Mucosa of stomach (tissue), 1 donor: ENCODE measurements around the gene SCAMP4.

Source experiments
- H3K27me3 ChIP-seq: one replicate; pipeline ENCODE4 v1.7.0; 2013; ENCODE audit warnings: mild to moderate bottlenecking, low read length; ENCODE audit not compliant: control insufficient read depth, insufficient read depth
- H3K36me3 ChIP-seq: one replicate; pipeline ENCODE4 v1.7.0; 2013; ENCODE audit warnings: low read length; ENCODE audit not compliant: control insufficient read depth, insufficient read depth
- H3K4me1 ChIP-seq: one replicate; pipeline ENCODE4 v1.7.0; 2013; ENCODE audit warnings: mild to moderate bottlenecking, low read length; ENCODE audit not compliant: control insufficient read depth, insufficient read depth
- H3K4me3 ChIP-seq: one replicate; pipeline ENCODE4 v1.7.0; 2013; ENCODE audit warnings: low read length
- H3K9ac ChIP-seq: one replicate; pipeline ENCODE4 v1.7.0; 2013; ENCODE audit warnings: mild to moderate bottlenecking, low read length, moderate library complexity
- H3K9me3 ChIP-seq: one replicate; pipeline ENCODE4 v1.7.0; 2013; ENCODE audit warnings: mild to moderate bottlenecking, low read length, moderate library complexity; ENCODE audit not compliant: control insufficient read depth
- donor health status: Pancreatic carcinoma.

SCAMP4 gene

DNA sequence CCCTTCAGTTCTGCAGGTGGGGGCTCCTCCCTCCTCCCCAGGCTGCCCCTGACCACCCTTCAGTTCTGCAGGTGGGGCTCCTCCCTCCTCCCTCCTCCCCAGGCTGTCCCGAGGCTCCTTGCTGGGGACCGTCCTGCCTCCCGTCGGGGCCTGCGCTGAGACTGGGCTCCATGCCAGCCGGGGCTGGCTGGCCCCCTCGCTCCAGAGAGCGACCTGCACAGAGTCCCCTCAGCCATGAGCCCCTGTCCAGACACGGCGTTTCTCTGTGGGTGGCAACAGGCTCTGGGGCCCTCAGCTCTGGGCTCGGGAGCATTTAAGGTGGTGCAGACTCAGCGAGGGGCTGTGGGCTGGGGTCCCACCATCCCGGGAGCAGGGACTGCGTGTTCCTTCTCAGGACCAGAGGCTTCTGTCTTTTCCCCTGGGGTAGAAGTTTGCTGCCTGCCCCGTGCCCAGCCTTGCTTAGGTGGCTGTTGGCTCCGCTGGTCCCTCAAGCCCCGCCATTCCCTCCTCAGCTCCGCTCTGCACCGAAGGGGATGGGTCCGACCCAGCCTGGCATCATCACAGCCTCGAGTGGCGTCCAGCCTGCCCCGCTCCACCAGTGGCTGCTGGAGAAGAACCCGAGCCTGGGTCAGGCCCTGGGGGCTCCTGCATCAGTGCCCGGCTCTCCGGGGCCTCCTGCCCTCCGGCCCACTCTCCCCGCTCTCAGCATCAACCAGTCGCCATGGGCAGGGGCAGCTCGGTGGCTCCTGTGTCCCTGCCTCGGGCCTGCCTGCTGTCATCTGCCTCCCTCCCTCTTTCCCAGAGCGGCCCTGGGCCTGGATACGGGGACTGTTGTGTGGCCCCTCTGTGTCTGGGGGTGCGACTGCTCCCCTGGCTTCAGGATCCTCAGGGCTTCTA is 63.3 kb downstream of the SCAMP4 start:
- H3K9me3 ChIP-seq = no peaks in the 10 kb centered on the region
- no peaks in the 10 kb centered on the region for H3K4me1 ChIP-seq
- no peak overlapping the region for H3K9ac ChIP-seq
- no peaks in the 10 kb centered on the region for H3K27me3 ChIP-seq
- H3K36me3 ChIP-seq = no peaks in the 10 kb centered on the region
- H3K4me3 ChIP-seq = no peak overlapping the region

DNA sequence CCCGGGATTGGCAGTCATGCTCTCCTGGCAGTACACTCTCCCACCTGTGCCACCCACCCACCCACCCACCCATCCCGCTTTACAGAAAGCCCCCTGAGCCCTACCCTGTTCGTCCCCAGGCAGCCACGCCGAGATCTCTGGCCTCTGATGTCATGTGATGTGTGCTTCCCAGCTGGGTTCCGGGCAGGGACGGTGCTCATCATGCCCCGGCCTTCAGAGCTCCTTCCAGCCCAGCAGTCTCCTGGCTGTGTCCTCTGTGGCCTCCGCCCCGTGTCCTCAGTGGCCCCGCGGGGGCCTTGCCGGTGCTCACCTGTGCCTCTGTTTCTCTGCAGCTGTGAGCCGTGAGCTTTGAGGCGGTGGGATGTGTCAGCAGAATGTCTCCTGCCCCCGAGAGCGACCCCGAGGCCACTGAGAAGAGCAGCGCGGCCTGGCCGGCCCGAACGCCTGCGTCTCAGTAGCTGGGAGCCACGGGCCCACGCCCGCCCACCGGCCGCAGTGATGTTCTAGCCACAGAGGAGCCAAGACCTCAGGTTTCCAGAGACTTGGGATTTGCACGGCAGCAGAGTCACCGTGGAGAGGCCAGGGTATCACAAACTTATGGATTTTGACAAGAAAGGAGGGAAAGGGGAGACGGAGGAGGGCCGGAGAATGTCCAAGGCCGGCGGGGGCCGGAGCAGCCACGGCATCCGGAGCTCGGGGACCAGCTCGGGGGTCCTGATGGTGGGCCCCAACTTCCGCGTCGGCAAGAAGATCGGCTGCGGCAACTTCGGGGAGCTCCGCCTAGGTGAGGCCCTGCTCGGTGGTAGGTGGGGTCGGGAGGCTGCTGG is 64.2 kb downstream of the SCAMP4 start:
- Histone ChIP-seq H3K4me1 (no peaks in the 10 kb centered on the region), H3K9ac (no peak overlapping the region), H3K9me3 (no peaks in the 10 kb centered on the region), H3K36me3 (no peaks in the 10 kb centered on the region), H3K4me3 (no peak overlapping the region), H3K27me3 (no peaks in the 10 kb centered on the region)

DNA sequence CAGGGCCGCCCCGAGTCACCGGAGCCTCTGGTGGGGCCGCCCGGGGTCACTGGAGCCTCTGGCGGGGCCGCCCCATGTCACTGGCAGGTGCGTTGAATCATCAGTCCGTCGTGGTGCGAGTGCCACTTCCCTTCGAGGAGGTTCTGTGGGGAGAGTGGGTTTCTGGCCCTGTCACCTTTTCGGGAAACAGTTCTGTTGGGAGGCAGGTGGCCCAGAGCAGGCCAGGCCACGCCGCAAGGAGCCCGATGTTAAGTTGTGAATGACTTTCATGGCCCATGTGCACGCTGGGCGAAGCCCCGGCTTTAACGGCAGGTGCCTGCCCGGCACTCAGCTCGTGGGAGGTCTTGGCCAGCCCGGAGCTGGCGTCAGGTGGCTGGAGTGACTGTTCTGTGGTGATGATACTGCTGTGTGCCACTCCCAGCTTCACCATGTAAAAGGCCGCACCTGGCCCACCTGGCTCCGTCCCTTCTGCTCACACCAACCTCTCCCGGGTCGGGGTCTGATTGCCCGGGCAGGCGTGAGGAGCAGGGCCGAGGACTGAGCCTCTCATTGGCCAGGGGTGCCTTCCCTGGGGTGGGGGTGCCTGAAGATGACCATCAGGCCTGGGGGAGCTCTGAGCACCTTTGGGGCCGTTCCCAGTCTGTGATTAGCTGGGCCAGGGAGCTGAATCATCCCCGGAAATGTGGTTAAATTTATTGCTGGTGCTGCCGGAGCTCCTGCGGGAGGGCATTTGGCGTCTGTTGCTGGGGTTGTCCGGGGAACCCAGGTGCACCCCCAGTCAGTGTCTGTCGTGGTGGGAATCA is 65.0 kb downstream of the SCAMP4 start:
- H3K27me3 ChIP-seq = no peaks in the 10 kb centered on the region
- no peaks in the 10 kb centered on the region for H3K4me1 ChIP-seq
- no peak overlapping the region for H3K4me3 ChIP-seq
- H3K9me3 ChIP-seq = no peaks in the 10 kb centered on the region
- no peaks in the 10 kb centered on the region for H3K36me3 ChIP-seq
- H3K9ac ChIP-seq = no peak overlapping the region

DNA sequence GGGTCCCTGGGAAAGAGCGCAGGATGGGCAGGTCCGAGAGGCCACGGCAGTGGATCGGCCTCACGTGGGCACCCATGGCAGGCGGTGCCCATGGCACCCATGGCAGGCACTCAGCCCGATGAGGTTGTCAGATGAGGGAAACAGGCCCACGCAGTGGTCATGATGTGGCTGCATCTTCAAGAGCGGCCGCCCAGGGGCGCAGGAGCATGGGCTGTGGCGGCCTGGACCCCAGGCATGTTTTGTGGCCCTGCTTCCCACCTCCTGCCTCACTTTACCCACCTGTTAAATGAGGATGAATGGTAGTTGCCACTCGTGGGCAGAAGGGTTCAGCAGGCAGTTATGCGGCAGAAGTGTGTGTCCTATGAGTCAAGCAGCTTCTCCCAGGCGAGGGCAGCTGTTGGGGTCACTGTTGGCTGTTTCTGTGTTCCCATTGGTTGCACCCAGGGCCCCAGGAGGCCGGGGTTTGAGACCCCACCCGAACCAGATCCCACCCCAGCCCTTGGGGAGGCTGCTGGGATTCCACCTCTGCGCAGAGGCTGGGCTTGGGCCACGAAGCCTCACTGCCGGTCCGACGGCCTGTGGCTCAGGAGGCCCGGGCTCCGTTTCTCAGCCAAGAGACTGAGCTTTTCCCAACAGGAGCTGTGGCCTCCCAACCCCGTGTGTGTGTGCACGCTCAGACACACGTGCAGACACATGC is 65.8 kb downstream of the SCAMP4 start:
- H3K9ac ChIP-seq = no peak overlapping the region
- no peaks in the 10 kb centered on the region for H3K9me3 ChIP-seq
- no peaks in the 10 kb centered on the region for H3K27me3 ChIP-seq
- H3K36me3 ChIP-seq = no peaks in the 10 kb centered on the region
- H3K4me3 ChIP-seq = no peak overlapping the region
- no peaks in the 10 kb centered on the region for H3K4me1 ChIP-seq

DNA sequence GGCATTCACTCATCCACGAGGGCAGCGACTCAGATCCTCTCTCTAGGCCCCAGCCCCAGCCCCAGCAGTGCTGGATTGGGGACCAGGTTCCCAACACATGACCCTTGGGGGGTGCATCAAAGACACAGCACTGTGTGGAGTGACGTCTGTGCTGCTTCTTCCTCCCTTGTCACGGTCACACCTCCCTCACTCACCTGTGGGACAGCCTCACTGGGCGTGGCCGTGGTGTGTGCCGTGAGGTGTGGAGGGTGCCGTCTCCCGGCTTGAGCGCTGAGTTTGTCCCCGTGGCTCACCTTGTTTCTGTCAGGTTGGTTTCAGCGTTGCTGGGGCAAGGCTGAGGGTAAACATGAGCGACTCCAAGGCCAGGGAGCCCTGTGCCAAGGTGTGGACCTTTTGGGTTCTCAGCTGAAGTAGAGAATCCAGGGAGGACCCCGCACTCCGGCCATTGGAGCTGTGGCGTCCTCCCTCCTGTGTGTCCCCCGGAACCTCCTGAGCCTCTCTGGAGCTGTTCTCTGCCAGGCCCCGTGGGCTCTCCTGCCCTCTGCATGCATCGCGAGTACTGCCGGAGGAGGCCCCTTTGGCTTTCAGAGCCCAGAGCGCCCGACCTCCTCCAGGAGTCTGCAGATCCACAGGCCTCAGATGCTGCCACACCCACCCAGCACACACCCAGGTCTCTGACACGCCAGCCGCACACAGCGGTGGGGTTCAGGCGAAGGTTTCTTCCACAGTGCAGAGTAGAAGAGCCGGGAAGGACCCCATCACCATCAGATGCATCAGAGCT is 69.4 kb downstream of the SCAMP4 start:
- Histone ChIP-seq H3K36me3 (no peaks in the 10 kb centered on the region), H3K27me3 (no peaks in the 10 kb centered on the region), H3K4me1 (no peaks in the 10 kb centered on the region), H3K9ac (no peak overlapping the region), H3K4me3 (no peak overlapping the region), H3K9me3 (no peaks in the 10 kb centered on the region)

DNA sequence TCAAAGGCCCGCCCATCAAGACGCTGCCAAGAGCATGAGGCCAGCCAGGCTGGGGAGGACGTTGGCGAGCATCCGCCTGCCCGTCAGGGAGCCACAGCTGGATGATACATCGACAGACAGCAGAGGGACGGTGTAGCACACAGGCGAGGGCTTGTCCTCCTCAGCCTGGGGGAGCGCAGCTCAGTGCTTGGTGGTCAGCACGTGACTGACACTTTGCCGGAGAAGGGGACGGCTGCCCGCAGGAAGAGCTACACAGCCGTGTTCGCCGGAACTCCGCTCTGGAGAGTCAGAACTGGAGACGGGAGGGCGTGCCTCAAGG is 69.9 kb downstream of the SCAMP4 start:
- no peaks in the 10 kb centered on the region for H3K9me3 ChIP-seq
- H3K36me3 ChIP-seq = no peaks in the 10 kb centered on the region
- no peak overlapping the region for H3K9ac ChIP-seq
- H3K4me1 ChIP-seq = no peaks in the 10 kb centered on the region
- H3K4me3 ChIP-seq = no peak overlapping the region
- H3K27me3 ChIP-seq = no peaks in the 10 kb centered on the region
